Kidney tubule cell (primary cell): ENCODE data around the gene KCNH4.
A peak's percentile ranks its signal among the peaks of the same experiment; 100 is the strongest.
"Not testable (repeated sequence)": the region's sequence is repeated elsewhere in the genome, so short reads cannot be mapped to it uniquely, and the experiment has no call there.

Experiments used
- DNase-seq: peaks from one replicate; pipeline ENCODE4 v3.0.0-alpha.2; 2018; ENCODE audit warnings: low spot score

The KCNH4 gene

GRCh38 chr17:42180922-42181850 lies at the start of gene KCNH4:
Gene KCNH4 (minus strand): TSS chr17:42181142. CDS start chr17:42180945, 197 bp downstream.
- DNase-seq: peak; percentile 65

DNA sequence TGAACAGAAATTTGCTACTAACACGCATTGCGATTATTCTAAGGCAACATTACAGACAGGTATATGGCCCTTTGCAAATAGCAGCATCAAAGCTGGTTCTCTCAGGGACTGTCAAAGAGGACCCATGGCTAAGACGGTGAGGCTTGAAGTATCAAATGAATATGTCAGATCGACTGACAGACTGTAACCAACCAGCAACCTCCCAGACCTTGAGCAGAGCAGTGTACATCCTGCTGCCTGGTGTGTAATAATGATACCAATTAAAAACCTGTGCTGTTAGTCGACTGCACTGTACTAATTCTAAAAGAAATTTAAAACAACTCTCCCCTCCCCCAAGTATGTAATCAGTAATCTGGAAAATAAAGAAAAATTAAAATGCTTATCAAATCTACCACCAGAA lies 49.3 kb upstream of the KCNH4 start:
- DNase-seq: no peak

DNA sequence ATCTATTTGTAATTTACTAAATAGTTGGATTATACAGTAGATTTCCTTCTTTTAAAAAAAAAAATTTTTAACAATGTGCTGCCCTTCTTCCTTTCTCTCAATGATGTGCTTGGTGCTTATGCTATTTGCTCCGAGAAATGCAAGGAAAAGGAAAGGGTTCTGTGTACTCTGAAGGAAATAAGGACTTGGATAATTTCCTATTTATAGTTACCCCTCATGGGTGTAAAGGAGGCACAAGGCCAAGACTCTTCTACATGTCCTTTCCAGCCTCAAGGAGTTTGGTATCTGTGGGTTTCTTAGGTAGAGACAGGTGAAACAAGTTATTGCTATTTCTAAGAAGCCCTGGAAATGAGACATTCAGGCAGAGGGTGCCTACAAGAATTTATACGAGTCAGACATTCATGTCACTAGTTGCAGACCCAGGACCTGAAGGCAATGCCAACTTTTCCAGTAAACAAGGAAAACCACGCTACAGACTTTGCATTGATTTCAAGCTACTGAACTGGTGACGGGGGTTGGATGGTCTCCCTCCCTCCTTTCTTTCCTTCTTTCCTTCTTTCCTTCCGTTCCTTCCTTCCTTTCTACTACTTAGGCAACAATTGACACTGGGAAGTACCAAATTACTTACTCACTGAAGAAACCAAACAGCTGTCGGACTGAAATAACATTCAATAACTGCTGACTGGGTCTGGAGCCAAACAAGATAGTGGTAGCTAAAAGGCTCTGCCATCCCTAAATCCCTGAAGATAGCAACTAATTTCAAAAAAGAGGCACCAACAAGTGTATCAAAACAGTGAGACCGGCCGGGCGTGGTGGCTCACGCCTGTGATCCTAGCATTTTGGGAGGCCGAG lies 47.1 kb upstream of the KCNH4 start:
- peak; percentile 43 for DNase-seq

GRCh38 chr17:42225646-42226045 lies 44.7 kb upstream of the KCNH4 start:
- no peak for DNase-seq

GRCh38 chr17:42224651-42225050 lies 43.7 kb upstream of the KCNH4 start:
- DNase-seq: no peak

DNA sequence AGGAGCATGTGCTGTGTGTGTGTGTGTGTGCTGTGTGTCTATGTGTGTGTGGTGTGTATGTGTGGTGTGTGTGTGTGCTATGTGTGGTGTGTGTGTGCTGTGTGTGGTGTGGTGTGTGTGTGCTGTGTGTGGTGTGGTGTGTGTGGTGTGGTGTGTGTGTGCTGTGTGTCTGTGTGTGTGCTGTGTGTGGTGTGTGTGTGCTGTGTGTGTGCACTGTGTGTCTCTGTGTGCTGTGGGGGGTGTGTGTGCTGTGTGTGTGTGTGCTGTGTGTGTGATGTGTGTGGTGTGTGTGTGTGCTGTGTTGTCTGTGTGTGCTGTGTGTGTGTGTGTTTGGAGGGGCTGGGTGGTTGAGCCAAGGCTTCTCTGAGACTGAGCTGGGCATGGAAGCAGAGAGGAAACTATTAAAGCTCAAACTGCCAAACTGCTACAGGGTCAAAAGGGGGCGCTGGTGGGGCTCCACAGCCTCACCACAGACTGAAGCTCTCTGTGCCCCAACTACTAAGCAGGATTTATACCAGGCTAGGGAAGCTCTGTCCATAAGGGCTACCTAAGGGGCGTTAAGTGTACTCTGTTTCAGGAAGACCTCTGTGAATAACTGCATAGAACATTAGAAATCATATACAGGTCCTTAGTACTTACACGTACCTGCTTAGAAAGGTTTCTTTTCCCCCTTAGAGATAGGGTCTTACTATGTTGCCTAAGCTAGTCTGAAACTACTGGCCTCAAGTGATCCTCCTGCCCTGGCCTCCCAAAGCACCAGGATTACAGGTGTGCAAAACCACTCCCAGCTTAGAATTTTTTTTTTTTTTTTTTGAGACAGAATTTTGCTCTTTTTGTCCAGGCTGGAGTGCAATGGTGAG lies 41.2 kb upstream of the KCNH4 start:
- DNase-seq: peak; percentile 53

GRCh38 chr17:42219280-42219679 lies 38.3 kb upstream of the KCNH4 start:
- not testable (repeated sequence) for DNase-seq

GRCh38 chr17:42214156-42214555 lies 33.2 kb upstream of the KCNH4 start:
- no peak for DNase-seq

DNA sequence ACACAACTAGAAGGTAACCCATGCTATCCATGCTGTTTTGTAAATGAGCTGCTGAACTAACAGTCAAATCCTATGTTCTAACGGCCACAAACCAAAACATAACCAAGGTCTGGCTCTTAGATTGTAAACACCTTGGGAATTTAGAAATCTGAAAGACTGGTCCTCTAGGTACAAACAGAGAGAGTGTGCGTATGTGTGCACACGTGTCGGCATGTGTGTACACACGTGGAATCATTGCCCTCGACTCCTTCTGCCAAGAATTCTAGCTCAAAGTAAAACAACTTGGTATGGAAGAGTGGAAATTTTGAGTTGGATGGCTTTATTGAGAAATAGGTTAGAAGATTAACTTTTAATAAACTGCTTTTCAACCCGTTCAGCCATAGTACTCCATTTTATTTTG lies 31.4 kb upstream of the KCNH4 start:
- no peak for DNase-seq

DNA sequence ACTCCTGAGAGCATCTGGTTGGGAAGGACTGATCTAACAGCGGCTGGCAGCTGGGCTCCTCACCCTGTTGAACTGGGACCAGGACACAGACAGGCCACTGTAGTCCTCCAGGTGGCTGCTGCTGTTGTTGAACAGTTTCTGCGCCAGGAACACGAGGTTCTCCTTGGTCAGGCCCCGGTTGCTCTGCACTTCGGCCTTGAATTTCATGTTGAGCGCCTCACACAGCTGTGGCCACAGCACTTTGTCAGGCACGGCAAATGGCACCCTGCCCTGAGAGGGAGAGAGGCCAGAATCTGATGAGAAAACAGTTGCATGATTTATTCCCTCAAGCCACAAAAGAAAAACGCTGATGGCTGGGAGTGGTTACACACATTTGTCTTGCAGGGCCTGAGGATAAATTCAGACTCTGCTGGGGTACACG lies 31.0 kb upstream of the KCNH4 start:
- DNase-seq: not testable (repeated sequence)

DNA sequence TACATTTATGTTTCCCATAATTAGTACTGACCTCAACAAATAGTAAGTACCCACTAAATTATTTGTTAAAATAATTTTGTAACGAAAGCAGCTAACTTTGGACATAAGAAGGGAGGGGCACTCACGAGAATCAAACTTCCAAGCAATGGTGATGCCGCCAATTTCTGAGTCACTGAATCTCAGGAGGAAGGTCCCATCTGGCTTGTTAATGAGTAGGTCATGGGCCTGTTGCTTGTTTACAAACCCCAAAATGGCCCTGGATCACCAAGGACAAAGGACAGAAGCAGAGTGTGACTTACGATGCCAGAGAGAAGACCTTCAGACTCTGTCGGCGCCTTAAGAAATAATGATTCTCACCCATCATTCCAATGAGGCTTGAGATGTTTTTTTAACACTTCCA lies 29.1 kb upstream of the KCNH4 start:
- DNase-seq: no peak

DNA sequence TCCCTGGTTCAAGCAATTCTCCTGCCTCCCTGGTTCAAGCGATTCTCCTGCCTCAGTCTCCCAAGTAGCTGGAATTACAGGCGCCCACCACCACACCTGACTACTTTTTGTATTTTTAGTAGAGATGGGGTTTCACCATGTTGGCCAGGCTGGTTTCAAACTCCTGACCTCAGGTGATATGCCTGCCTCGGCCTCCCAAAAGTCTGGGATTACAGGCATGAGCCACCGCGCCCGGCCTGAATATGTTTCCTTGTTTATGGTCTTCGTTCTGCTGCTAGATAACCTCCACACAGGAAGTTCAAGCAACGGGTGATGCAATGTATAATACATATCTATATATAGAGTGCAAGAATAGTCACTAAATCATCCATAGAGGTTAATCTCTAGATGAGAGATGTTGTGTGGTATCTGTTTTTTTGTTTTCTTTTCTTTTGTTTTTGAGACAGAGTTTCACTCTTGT lies 25.2 kb upstream of the KCNH4 start:
- DNase-seq: not testable (repeated sequence)

- DNase-seq: peak; percentile 60
Observed at GRCh38 chr17:42203354-42203753, 22.4 kb upstream of the KCNH4 start.

GRCh38 chr17:42202696-42203095 lies 21.8 kb upstream of the KCNH4 start:
- DNase-seq: peak; percentile 54

- DNase-seq: no peak
Observed at GRCh38 chr17:42202159-42202558, 21.2 kb upstream of the KCNH4 start.

DNA sequence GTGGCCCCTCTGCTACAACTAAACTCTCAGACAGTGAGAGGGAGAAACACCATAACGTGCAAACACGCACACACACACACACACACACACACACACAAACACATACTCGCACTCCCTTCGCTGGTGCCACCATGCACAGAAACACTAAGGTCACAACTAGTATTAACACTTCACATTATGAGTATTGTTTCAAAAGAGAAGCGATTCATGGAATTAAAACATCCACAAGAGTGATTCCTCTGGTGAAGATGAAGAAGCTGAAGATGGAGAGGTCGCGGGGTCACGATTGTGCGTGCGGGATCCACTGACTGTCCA lies 20.5 kb upstream of the KCNH4 start:
- no peak for DNase-seq

- no peak for DNase-seq
Observed at GRCh38 chr17:42200706-42201457, 19.9 kb upstream of the KCNH4 start.

DNA sequence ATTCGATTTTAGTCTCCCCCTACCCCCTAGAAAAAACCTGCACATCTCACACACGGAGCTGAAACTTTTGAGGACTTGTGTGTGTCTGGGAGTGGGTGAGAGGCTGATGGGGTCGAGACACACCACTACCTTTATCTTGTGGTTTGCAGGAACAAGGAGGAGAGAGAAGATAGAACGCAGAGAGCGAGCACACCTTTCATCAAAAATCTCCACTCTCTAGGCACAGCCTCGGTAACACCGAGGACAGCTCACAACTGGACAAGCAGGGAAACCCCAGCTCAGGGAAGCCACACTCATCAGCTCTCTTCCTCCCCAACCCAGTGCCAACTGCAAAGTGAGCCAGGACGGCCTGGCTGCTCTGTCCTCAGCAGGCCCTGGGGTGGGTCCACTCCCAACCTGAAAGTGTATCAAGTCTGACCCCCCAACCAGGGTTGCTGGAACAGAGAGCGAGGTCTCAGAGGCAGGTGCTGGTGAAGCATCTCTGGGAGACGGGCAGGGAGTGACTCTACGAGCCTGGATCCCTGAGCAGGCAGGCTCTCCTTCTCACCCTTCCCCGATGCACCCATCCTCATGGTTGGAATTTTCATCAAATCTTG lies 18.6 kb upstream of the KCNH4 start:
- DNase-seq: no peak

DNA sequence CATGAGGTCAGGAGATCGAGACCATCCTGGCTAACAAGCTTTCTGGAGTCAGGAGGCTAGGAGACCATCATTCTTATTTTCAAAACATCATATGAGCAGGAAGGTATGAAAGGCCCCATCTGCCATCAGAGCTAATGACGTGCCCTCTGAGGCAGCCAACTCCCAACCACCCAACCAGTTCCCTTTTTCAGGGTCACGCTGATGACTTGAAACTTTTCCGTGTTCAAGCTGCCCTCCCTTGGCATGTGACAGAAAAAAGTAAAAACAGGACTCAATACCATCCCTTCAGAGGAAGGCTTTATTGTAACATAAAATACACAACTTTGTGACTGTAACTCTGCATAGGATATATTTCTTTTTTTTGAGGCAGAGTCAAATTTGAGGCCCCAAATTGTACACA lies 18.0 kb upstream of the KCNH4 start:
- DNase-seq: no peak

DNA sequence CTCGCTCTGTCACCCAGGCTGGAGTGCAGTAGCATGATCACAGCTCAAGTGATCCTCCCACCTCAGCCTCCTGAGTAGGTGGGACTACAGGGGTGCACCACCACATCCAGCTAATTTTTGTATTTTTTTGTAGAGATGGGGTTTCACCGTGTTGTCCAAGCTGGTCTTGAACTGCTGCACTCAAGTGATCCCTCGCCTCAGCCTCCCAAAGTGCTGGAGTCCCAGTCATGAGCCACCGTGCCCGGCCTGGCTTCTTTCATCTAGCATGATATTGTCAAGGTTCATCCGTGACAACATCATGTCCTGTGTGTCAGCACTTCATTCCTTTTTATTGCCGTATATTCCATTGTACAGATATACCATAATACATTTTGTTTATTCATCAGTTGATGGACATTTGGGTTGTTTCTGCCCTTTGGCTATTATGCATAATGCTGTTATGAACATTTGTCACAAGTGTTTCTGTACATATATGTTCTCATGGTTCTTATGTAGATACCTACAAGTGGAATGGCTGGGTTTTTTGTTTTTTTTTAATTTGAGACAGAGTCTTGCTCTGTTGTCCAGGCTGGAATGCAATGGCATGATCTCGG lies 16.7 kb upstream of the KCNH4 start:
- no peak for DNase-seq
